GM19395 (cell line): ENCODE results near the gene KCNJ14.
"Not testable (repeated sequence)": the region's sequence is repeated elsewhere in the genome, so short reads cannot be mapped to it uniquely, and the experiment has no call there.

ENCODE experiments used
- ATAC-seq: cut with Tn5 transposase; IDR thresholded peaks from one replicate; pipeline ENCODE4 v1.9.1; 2021; ENCODE audit warnings: mild to moderate bottlenecking, moderate library complexity; ENCODE audit not compliant: unreplicated experiment

The KCNJ14 gene

GRCh38 chr19:48484931-48485612 is 29.7 kb downstream of the KCNJ14 start:
- no peak for ATAC-seq

DNA sequence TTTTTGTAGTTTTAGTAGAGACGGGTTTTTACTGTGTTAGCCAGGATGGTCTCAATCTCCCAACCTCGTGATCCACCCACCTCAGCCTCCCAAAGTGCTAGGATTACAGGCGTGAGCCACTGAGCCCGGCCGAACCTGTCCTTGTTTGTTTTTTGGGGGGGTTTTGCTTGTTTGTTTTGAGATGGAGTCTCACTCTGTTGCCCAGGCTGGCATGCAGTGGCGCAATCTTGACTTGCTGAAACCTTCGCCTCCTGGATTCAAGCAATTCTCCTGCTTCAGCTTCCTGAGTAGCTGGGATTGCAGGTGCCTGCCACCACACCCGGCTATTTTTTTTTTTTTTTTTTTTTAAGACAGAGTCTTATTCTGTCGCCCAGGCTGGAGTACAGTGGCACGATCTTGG is 31.3 kb downstream of the KCNJ14 start:
- ATAC-seq, result not testable (repeated sequence)

GRCh38 chr19:48487544-48487943 is 32.2 kb downstream of the KCNJ14 start:
- ATAC-seq, result no peak

DNA sequence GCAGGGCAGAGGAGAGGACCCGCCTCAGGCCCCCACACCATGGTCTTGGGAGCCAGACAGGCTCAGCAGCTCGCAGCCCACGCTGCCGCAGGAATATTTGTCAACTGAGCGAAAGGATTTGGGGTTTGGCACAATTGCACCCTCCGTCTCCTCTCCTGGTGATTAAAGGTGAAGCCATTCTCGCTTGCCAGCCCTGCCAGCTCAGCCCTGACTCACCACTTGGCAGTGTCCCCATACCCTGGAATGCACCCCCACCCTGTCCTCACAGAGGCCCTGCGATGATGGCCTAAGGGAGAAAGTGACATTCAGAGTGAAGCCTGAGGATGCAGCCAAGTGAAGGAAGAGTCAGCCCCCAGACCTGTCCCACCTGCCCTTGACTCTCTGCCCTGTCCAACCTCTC is 32.6 kb downstream of the KCNJ14 start:
- ATAC-seq, result no peak

DNA sequence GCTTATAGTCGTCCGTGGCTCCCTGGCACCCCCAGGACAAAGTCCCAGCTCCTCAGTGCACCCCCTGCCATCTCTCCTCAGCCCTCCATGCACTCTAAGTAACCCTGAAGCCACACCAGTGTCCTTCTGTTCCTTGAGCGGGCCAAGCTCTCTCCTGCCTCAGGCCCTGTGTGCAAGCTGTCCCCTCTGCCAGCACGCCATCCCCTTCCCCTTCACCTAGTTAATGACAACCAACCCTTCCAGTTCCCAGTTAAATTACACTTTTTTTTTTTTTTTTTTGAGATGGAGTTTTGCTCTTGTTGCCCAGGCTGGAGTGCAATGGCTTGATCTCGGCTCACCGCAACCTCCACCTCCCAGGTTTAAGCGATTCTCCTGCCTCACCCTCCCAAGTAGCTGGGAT is 33.1 kb downstream of the KCNJ14 start:
- ATAC-seq, result not testable (repeated sequence)

- ATAC-seq, result no peak
These were observed 34.3 kb downstream of the KCNJ14 start for GRCh38 chr19:48489608-48490216.

DNA sequence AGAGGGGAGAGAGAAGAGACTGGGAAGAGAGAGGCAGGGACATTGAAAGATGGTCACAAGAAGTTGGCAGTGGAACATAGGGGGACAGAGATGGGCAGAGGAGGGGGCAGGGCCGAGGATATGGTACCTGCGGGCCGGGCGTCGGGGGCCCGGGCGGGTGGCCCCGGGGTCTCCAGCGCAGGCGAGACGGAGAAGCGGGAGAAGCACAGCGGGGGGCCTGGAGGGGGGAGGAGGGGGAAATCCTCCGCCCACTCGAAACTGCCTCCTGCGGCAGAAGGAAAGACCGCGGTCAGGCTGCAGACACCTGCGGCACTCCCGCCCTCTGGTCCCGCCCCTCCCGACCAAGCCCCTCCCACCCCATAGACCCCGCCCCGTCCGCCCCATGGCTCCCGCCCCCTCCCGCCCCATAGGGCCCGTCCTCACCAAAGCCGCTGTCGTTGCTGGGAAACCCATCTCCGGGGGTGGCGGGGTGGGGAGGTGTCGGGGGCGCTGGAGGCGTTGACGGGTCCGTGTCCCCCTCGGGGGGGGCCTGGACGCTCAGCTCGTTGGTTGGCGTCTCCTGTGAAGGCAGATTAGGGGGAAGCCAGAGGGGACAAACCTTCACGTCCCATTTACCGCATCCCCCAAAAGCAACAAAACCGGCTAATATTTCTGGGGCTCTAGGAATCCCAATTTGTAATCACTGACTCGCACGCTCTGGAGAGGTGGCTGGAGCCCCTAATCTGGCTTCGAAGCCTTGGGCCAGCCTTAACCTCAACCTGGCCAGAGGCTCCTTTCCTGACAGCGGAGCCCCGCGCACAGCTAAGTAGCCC is 35.8 kb downstream of the KCNJ14 start:
- no peak for ATAC-seq

DNA sequence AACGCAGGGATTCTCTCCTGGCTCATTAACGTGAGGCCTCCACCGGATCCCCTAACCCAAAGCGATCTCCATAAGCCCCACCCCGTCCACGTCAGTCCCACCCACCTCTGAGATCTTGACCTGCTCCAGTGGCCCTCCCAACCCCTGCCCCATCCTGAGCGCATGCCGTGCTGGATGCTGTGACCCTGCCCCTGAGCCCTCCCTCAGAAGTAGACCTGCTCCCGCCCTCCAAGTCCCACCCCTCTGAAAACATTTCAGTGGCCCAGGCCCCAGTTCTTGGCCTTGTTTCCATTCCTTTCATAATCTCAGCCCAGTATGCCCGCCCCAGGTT is 36.4 kb downstream of the KCNJ14 start:
- no peak for ATAC-seq

DNA sequence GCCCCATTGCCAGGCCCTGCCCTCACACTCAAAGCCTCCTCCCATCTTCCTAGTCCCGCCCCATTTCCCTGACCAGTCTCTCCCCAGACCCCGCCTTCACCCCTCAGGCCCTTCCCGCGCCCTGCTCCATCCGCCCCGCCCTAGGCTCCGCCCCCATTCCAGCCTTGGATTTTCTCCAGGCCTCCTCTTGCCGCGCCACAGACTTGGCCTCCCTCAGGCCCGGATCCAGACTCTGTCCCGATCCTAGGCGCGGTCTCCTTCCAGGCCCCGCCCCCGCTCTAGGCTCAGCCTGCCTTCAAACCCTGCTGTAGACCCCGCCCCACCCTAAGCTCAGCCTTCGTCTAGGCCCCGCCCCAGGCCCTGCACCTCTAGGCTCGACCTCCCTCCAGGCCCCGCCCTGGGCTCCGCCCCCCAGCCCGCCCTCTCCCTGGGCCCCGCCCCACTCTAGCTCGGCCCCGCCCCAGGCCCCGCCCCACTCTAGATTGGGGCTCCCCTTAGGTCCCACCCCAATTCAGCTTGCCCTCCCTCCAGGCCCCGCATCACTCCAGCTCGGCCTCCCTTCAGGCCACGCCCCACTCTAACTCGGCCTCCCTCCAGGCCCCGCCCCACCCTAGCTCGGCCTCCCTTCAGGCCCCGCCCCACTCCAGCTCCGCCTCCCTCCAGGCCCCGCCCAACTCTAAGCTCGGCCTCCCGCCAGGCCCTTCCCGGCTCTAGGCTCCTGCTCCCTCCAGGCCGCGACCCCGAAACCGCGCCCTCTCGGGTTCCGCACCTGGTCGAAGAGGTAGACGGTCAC is 37.7 kb downstream of the KCNJ14 start:
- ATAC-seq, result peak; percentile 70

DNA sequence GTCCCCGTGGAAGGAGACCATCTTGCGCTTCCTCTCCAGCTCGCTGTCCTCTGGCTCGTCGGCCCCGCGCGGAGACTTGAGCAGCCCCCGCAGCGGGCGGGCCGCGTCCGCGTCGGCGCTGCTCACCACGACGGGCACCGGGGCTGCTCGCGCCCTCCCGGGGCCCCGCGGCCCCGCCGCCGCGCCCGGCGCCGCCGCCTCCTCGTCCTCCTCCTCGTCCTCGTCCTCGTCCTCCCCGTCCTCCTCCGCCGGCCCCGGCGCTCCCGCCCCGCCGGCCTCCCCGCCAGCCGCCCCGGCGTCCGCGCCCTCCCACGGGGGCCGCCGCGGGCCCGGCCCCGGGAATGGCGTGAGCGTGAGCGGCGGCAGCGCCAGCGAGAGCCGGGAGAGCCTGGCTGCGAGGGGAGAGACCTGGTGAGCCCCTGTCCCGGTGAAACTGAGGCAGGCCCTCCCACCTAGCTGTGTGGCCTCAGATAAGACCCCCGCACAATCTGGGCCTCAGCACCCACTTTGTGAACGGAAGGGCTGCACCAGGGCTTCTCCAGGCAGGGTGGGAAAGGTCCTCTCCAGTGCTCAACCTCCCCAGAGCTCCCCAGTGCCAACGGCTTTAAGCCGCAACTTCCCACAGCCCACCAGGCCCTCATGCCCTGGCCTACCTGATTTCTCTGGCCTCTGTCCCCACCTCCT is 38.5 kb downstream of the KCNJ14 start:
- no peak for ATAC-seq

DNA sequence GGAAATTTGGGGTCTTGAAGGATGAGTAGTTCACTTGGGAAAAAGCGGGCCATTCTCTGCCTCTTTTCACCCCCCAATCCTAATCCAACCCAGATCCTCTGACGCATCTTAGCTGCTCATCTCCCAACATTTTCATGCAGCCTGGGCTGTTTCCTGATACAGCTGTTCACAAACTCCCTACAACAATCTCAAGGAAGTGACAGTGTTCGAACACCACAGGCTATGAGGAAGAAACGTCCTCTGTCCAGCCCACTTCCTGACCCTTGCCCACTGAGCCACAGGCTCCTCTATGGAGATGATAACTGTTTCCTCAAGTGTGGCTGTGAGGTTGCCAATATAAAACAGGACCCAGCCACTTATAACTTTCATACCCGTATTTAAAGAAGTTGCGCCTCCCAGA is 40.0 kb downstream of the KCNJ14 start:
- ATAC-seq, result no peak

GRCh38 chr19:48496959-48497727 is 41.8 kb downstream of the KCNJ14 start:
- no peak for ATAC-seq

DNA sequence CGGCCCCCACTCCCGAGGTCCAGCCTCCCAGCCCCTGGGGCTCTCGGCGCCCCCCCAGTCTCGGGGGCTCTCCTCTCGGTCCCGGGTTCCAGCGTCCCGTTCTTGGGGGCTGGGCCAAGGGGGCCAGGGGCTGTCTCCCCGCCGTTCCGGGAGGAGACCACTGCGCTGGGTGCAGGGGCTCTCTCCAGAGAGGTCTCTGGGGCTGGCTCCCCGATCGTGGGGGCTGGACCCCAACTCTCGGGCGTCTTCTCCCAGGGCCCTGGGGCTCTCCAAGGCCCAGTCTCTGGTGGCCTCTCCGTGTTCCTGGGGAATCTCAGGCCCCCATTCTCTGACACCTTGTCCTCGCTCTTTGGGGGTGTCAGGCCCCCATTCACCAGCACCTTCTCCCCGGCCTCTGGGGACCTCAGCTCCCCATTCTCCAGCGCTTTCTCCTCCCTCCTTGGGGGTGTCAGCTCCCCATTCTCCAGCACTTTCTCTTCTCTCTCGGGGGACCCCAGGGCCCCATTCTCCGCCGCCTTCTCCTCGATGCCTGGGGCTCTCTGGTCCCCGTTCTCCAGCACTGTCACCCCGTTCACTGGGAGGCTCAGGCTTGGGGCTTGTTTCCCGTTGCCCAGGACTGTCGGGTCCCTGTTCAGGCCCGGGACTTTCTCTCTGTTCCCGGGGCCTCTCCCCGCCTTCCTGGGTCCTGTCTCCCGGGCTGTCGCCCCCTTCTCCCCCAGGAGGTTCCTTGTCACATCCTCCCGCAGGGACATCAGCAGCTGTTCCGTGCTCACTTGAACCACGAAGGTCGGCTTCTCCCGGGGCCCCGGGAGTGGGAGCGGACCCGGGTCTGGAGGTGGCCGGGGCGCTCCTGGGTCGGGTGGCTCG is 42.6 kb downstream of the KCNJ14 start:
- ATAC-seq, result no peak

DNA sequence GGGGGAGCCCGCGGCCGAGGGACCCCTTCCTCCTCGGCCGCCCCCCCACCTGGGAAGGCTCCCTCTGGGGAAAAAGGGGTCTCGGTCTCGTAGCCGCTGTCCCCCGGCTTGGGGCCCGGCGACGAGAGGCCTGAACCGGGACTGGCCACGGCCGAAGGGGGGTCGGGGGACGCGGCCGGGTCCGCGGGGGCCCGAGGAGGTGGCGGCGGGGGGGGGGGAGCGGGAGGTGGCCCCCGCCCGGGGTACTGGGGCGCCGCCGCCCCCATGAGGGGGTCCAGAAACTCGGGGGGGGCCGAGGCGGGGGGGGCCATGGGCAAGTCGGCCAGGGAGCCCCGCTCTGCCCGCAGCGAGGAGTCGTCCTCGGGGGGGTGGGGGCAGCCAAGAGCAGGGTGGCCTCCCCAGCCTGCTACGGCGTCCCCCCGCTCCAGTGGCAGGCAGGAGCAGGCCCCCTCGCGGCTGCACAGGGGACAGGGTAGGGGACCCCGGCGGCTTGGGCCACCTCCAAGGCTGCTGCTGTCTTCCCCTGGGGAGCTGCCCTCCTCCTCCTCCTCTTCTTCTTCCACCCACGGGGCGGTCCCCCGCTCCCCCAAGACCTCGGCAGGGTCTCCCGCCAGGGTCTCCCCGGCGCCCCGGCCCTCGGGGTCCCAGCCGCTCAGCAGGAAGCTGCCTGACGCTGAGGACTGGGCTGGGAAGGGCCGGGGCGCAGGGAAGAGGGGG is 43.4 kb downstream of the KCNJ14 start:
- no peak for ATAC-seq

DNA sequence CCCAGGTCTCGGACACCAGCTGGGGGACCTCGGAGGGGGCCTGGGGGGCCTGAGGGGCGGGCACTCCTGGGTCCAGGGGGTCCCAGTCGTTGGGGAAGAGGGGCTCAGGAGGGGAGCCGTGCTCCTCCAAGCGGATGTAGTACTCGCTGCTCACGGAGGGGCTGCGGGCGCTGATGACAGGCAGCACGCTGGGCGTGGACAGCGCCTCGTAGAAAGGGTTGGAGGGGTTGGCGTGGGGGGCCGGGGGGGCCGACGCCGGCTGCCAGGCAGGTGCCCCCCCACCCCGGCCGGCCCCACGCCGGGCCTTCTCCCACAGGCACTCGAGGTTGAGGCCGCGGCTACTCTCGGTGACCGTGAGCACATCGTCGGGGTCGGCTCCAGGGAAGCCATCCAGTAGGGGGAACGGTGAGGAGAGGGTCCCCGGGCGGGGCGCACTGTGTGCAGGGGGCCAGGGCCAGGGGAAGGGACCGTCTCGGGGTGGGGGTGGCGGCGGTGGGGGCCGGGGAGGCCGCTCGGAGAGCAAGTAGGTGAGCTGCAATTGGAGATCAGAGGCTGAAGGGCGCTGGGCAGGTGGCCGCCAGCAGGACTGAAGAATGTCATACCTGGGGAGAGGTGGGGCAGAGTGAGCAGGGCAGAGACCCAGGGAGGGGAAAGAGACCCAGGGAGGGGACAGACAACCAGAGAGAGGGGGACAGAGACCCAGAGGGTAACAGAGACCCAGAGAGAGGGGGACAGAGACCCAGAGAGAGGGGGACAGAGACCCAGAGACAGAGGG is 44.1 kb downstream of the KCNJ14 start:
- ATAC-seq, result no peak

GRCh38 chr19:48500830-48501493 is 45.6 kb downstream of the KCNJ14 start:
- ATAC-seq, result no peak
